Brain microvascular endothelial cell (primary cell): ENCODE data around the gene SCFD1.
"Not testable (repeated sequence)": the region's sequence is repeated elsewhere in the genome, so short reads cannot be mapped to it uniquely, and the experiment has no call there.

Source experiments
- DNase-seq: peaks from one replicate; pipeline ENCODE4 v3.0.0-alpha.2; 2020
- H3K27ac ChIP-seq: fragments of 250-450 bp; sonication (Bioruptor Pico); 2 replicates; pipeline ENCODE4 v1.5.1; 2020; ENCODE audit warnings: mild to moderate bottlenecking, moderate library complexity
- H3K27me3 ChIP-seq: fragments of 250-450 bp; sonication (Bioruptor Pico); replicated peaks from 2 replicates; pipeline ENCODE4 v1.5.1; 2020; ENCODE audit warnings: mild to moderate bottlenecking
- H3K36me3 ChIP-seq: fragments of 250-450 bp; sonication (Bioruptor Pico); replicated peaks from 2 replicates; pipeline ENCODE4 v1.5.1; 2020; ENCODE audit warnings: mild to moderate bottlenecking
- H3K4me3 ChIP-seq: 2 replicates; pipeline ENCODE4 v1.5.1; 2011; ENCODE audit warnings: low read depth, mild to moderate bottlenecking, control low read depth, low read length, moderate library complexity
- CTCF ChIP-seq: IDR thresholded peaks from 2 replicates; pipeline ENCODE4 v1.5.1; 2011; ENCODE audit warnings: low read depth, mild to moderate bottlenecking, moderate library complexity, low read length, control low read depth, inconsistent platforms; ENCODE audit errors: missing control alignments
- in situ Hi-C: cut with HindIII; loops from 2 replicates; pipeline ENCODE4 v1.10.0; 2017; ENCODE audit warnings: low sequenced_read_pairs, low pct_ligation_motif_present

Gene SCFD1

DNA sequence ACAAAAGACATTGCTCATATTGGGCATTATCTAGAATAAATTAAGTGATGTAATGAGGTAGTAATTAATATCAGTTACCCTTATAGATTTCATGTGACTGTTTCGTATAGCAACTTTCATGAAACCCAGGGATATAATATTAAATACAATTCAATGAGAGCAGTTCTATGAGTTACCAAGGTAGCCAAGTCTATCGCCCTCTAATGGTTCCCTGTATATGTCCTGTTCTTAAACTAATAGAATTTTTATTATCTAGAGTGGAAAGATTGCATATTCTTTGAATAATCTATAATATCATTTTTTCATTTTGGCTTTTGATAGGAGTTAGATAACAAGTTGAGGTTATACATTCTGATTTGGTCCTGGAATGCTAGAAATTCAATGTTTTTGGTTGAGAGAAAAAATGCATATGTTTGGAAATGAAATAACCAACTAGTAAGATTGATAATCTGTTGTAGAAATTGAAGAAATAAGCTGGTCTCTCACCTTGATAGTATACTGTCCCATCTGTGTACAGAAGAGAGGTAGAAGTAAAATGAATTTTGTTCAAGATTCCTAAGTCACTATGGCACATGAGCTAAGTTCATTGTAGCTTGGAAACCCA, 59.7 kb downstream of the SCFD1 start:
- peaks cover 4% of the 10 kb centered on the region for H3K36me3 ChIP-seq
- peak; percentile 1 for DNase-seq
- no peak overlapping the region for H3K27ac ChIP-seq
- no peaks in the 10 kb centered on the region for H3K27me3 ChIP-seq
- no peak overlapping the region for H3K4me3 ChIP-seq
- in situ Hi-C loops = no loop called here
- peak; percentile 61 for TF ChIP-seq CTCF

GRCh38 chr14:30690487-30691355, 68.6 kb downstream of the SCFD1 start:
- H3K27me3 ChIP-seq, in situ Hi-C loops, DNase-seq, H3K27ac ChIP-seq, H3K36me3 ChIP-seq: not testable (repeated sequence)
- H3K4me3 ChIP-seq = peak overlapping the region; percentile 53
- peak; percentile 37 for TF ChIP-seq CTCF

- in situ Hi-C loops = no loop called here
- H3K4me3 ChIP-seq = no peak overlapping the region
- TF ChIP-seq CTCF = no peak
- peaks cover 10% of the 10 kb centered on the region for H3K36me3 ChIP-seq
- DNase-seq = no peak
- H3K27me3 ChIP-seq = no peaks in the 10 kb centered on the region
- no peak overlapping the region for H3K27ac ChIP-seq
Observed at GRCh38 chr14:30691751-30692398, 69.8 kb downstream of the SCFD1 start.

GRCh38 chr14:30692669-30693068, 70.5 kb downstream of the SCFD1 start:
- TF ChIP-seq CTCF = no peak
- H3K27ac ChIP-seq = no peak overlapping the region
- no peak overlapping the region for H3K4me3 ChIP-seq
- in situ Hi-C loops = no loop called here
- no peak for DNase-seq
- H3K27me3 ChIP-seq = no peaks in the 10 kb centered on the region
- peaks cover 14% of the 10 kb centered on the region for H3K36me3 ChIP-seq

- in situ Hi-C loops = no loop called here
- Histone ChIP-seq H3K27ac (no peak overlapping the region), H3K27me3 (no peaks in the 10 kb centered on the region), H3K4me3 (no peak overlapping the region), H3K36me3 (peaks cover 17% of the 10 kb centered on the region)
- no peak for TF ChIP-seq CTCF
- DNase-seq = no peak
Observed at GRCh38 chr14:30698463-30698862, 76.3 kb downstream of the SCFD1 start.
